ENCODE data around the gene TMEM185B.
"Not testable (repeated sequence)": the region's sequence is repeated elsewhere in the genome, so short reads cannot be mapped to it uniquely, and the experiment has no call there.

The TMEM185B gene

GRCh38 chr2:120208381-120209353, 14.5 kb downstream of the TMEM185B start:
- TF ChIP-seq, protein P1, sequence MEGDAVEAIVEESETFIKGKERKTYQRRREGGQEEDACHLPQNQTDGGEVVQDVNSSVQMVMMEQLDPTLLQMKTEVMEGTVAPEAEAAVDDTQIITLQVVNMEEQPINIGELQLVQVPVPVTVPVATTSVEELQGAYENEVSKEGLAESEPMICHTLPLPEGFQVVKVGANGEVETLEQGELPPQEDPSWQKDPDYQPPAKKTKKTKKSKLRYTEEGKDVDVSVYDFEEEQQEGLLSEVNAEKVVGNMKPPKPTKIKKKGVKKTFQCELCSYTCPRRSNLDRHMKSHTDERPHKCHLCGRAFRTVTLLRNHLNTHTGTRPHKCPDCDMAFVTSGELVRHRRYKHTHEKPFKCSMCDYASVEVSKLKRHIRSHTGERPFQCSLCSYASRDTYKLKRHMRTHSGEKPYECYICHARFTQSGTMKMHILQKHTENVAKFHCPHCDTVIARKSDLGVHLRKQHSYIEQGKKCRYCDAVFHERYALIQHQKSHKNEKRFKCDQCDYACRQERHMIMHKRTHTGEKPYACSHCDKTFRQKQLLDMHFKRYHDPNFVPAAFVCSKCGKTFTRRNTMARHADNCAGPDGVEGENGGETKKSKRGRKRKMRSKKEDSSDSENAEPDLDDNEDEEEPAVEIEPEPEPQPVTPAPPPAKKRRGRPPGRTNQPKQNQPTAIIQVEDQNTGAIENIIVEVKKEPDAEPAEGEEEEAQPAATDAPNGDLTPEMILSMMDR (IDR thresholded peaks at IDR 0.05): no peak
- H3K27ac ChIP-seq: no peak overlapping the region
- DNase-seq (ENCODE audit: low spot score): no peak
- H3K4me3 ChIP-seq: no peak overlapping the region

DNA sequence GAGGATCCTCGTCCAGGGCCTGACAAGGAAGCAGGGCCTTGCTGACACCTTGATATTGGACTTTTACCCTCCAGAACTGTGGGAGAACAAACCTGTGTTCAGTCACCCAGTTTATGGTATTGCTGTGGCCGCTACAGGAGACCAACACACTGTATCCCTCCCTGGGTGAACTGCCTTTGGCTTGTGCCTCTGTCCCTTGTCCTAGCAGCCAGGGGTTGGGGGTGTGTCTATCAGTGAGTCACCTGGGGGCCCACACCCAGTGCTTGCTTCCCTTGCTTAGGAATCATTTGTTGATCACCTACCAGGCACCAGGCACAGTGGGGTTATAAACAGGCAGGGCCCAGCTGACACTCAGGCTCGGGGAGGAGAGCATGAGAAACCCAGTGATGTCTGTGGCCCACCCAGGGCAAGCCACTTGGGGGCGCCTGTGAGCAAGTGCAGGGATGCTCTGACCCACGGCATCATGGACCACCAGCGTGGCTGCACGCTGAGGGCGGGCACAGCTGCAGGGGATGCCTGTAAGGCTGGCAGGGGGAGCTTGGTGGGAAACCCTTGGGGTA, 17.1 kb downstream of the TMEM185B start:
- no peak overlapping the region for H3K4me3 ChIP-seq
- H3K27ac ChIP-seq: no peak overlapping the region
- no peak for DNase-seq (ENCODE audit: low spot score)
- TF ChIP-seq, protein P1 (IDR thresholded peaks at IDR 0.05): no peak

GRCh38 chr2:120204945-120205670, 18.1 kb downstream of the TMEM185B start:
- TF ChIP-seq, protein P1 (IDR thresholded peaks at IDR 0.05): no peak
- H3K4me3 ChIP-seq: no peak overlapping the region
- H3K27ac ChIP-seq: no peak overlapping the region
- DNase-seq (ENCODE audit: low spot score): no peak

GRCh38 chr2:120204417-120204816, 18.8 kb downstream of the TMEM185B start:
- no peak overlapping the region for H3K27ac ChIP-seq
- TF ChIP-seq, protein P1 (IDR thresholded peaks at IDR 0.05): no peak
- H3K4me3 ChIP-seq: no peak overlapping the region
- no peak for DNase-seq (ENCODE audit: low spot score)

- TF ChIP-seq, protein P1 (IDR thresholded peaks at IDR 0.05): no peak
- no peak overlapping the region for H3K27ac ChIP-seq
- no peak for DNase-seq (ENCODE audit: low spot score)
- H3K4me3 ChIP-seq: no peak overlapping the region
Measured at GRCh38 chr2:120204022-120204405, 19.2 kb downstream of the TMEM185B start.

DNA sequence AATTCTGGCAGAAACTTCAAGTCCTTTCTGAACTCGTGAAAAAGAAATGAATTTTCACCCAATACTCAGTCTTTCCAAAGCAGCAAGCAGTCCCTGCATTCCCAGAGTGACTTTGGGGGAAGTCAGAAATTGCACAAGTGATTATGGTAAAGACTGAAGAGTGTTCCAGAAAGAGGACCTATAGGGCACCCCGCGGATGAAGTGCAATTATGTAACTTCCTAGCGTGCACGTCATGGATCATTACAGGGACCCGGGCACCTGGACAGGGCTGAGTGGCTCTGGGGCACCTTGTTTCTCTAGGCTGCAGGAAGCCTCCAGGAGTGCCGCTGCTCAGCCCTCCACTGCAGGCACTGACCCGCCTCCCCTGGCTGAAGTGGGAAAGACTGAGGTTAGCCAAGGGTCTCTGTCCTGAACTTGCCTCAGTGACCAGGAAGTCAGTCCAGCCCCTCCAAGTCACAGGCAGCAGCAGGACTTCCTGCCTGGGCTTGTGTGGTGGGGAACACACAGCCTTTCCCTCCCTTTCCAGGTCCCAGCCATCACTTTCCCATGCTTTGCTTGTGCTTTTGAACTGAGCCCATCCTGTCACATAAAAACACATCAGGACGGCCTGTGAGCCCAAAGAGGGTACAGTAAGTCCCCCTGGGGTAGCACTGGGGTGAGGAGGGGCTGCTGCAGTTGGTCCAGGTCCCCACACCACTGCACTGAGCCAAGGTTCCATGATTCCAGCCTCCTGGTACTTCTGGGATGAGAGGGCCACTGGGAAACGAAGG, 19.8 kb downstream of the TMEM185B start:
- H3K27ac ChIP-seq: no peak overlapping the region
- H3K4me3 ChIP-seq: no peak overlapping the region
- no peak for DNase-seq (ENCODE audit: low spot score)
- TF ChIP-seq, protein P1 (IDR thresholded peaks at IDR 0.05): no peak

GRCh38 chr2:120199817-120200459, 23.3 kb downstream of the TMEM185B start:
- DNase-seq (ENCODE audit: low spot score); H3K4me3 ChIP-seq; H3K27ac ChIP-seq: not testable (repeated sequence)

All from coronary artery (tissue), 2 donors.